GM21528 (cell line): Measurements from ENCODE around the gene GGACT.
A peak's percentile ranks its signal among the peaks of the same experiment; 100 is the strongest.

Source experiments
- ATAC-seq: cut with Tn5 transposase; IDR thresholded peaks from one replicate; pipeline ENCODE4 v1.9.1; 2021; ENCODE audit warnings: mild to moderate bottlenecking, moderate library complexity; ENCODE audit not compliant: unreplicated experiment, low FRiP score

Gene GGACT

GRCh38 chr13:100518394-100519062 lies 70.1 kb downstream of the GGACT start:
- no peak for ATAC-seq

GRCh38 chr13:100517728-100518127 lies 70.9 kb downstream of the GGACT start:
- no peak for ATAC-seq

GRCh38 chr13:100517135-100517534 lies 71.5 kb downstream of the GGACT start:
- no peak for ATAC-seq

GRCh38 chr13:100515410-100515800 lies 73.2 kb downstream of the GGACT start:
- no peak for ATAC-seq

GRCh38 chr13:100514788-100515409 lies 73.7 kb downstream of the GGACT start:
- peak; percentile 85 for ATAC-seq

GRCh38 chr13:100513987-100514670 lies 74.5 kb downstream of the GGACT start:
- ATAC-seq, result no peak

GRCh38 chr13:100513171-100513570 lies 75.4 kb downstream of the GGACT start:
- no peak for ATAC-seq

- ATAC-seq, result no peak
Measured at GRCh38 chr13:100512422-100512821, 76.2 kb downstream of the GGACT start.

GRCh38 chr13:100511466-100511865 lies 77.1 kb downstream of the GGACT start:
- ATAC-seq, result no peak

GRCh38 chr13:100510208-100510957 lies 78.2 kb downstream of the GGACT start:
- no peak for ATAC-seq

- ATAC-seq, result no peak
Measured at GRCh38 chr13:100508996-100509395, 79.6 kb downstream of the GGACT start.

- no peak for ATAC-seq
Measured at GRCh38 chr13:100508455-100508854, 80.1 kb downstream of the GGACT start.

GRCh38 chr13:100506600-100507422 lies 81.8 kb downstream of the GGACT start:
- no peak for ATAC-seq

- ATAC-seq, result no peak
Measured at GRCh38 chr13:100506154-100506553, 82.4 kb downstream of the GGACT start.

GRCh38 chr13:100503622-100504021 lies 85.0 kb downstream of the GGACT start:
- no peak for ATAC-seq

- no peak for ATAC-seq
Measured at GRCh38 chr13:100502446-100502845, 86.1 kb downstream of the GGACT start.

GRCh38 chr13:100497389-100497788 lies 91.2 kb downstream of the GGACT start:
- ATAC-seq, result no peak

- no peak for ATAC-seq
Measured at GRCh38 chr13:100495455-100495854, 93.1 kb downstream of the GGACT start.

- ATAC-seq, result no peak
Measured at GRCh38 chr13:100493418-100493817, 95.2 kb downstream of the GGACT start.

- no peak for ATAC-seq
Measured at GRCh38 chr13:100491164-100491842, 97.3 kb downstream of the GGACT start.
